HEK293T (cell line): ENCODE measurements around the gene TASOR.
"Not testable (repeated sequence)": the region's sequence is repeated elsewhere in the genome, so short reads cannot be mapped to it uniquely, and the experiment has no call there.

Experiments
- CTCF ChIA-PET: fragments of 350-600 bp; formaldehyde crosslinking; extraction: SDS; loops from one replicate; lab custom pipeline; 2021; ENCODE audit warnings: antibody characterized with exemption, inconsistent platforms; lab: Yijun Ruan, JAX
- POLR2A ChIA-PET: fragments of 350-600 bp; formaldehyde crosslinking; extraction: SDS; loops from one replicate; lab custom pipeline; 2020; ENCODE audit warnings: antibody characterized with exemption, inconsistent platforms; lab: Yijun Ruan, JAX
- DNase-seq: peaks from one replicate; pipeline ENCODE4 v3.0.0; 2012; ENCODE audit warnings: mixed read lengths; ENCODE audit errors: extremely low spot score
- ARNT ChIP-seq: fragments of 450-650 bp; IDR thresholded peaks from 2 replicates; pipeline ENCODE4 v1.6.1; 2017; ENCODE audit warnings: mild to moderate bottlenecking
- BHLHE40 ChIP-seq: fragments of 450-650 bp; IDR thresholded peaks from 2 replicates; pipeline ENCODE4 v1.6.1; 2016; ENCODE audit warnings: mild to moderate bottlenecking, moderate library complexity, borderline replicate concordance
- CTBP1 ChIP-seq: fragments of 450-650 bp; IDR thresholded peaks from 2 replicates; pipeline ENCODE4 v1.6.1; 2016; ENCODE audit warnings: borderline replicate concordance
- ELF4 ChIP-seq: fragments of 450-650 bp; IDR thresholded peaks from 2 replicates; pipeline ENCODE4 v1.6.1; 2017; ENCODE audit warnings: antibody characterized with exemption
- FOXA1 ChIP-seq: fragments of 450-650 bp; IDR thresholded peaks from 2 replicates; pipeline ENCODE4 v1.6.1; 2016; ENCODE audit warnings: mild to moderate bottlenecking
- FOXK2 ChIP-seq: fragments of 450-650 bp; IDR thresholded peaks from 2 replicates; pipeline ENCODE4 v1.6.1; 2016; ENCODE audit warnings: mild to moderate bottlenecking
- FOXM1 ChIP-seq: fragments of 450-650 bp; IDR thresholded peaks from 2 replicates; pipeline ENCODE4 v1.6.1; 2017; ENCODE audit warnings: mild to moderate bottlenecking, borderline replicate concordance
- HDGF ChIP-seq: fragments of 450-650 bp; IDR thresholded peaks from 2 replicates; pipeline ENCODE4 v1.6.1; 2017; ENCODE audit warnings: antibody characterized with exemption, borderline replicate concordance
- L3MBTL2 ChIP-seq: fragments of 450-650 bp; conservative IDR thresholded peaks from 2 replicates; pipeline ENCODE4 v1.6.1; 2016; ENCODE audit warnings: mild to moderate bottlenecking
- LEF1 ChIP-seq: fragments of 450-650 bp; IDR thresholded peaks from 2 replicates; pipeline ENCODE4 v1.6.1; 2017; ENCODE audit warnings: mild to moderate bottlenecking, borderline replicate concordance
- NFRKB ChIP-seq: fragments of 450-650 bp; IDR thresholded peaks from 2 replicates; pipeline ENCODE4 v1.6.1; 2016; ENCODE audit warnings: mild to moderate bottlenecking, moderate library complexity
- SP1 ChIP-seq: fragments of 450-650 bp; IDR thresholded peaks from 2 replicates; pipeline ENCODE4 v1.6.1; 2017
- SUZ12 ChIP-seq: fragments of 450-650 bp; IDR thresholded peaks from 2 replicates; pipeline ENCODE4 v1.6.1; 2016; ENCODE audit warnings: mild to moderate bottlenecking
- TARDBP ChIP-seq: fragments of 450-650 bp; IDR thresholded peaks from 2 replicates; pipeline ENCODE4 v1.6.1; 2016
- ZNF384 ChIP-seq: fragments of 450-650 bp; IDR thresholded peaks from 2 replicates; pipeline ENCODE4 v1.6.1; 2016
- TF ChIP-seq, protein P1 (sequence below): fragments of 450-650 bp; IDR thresholded peaks from 2 replicates; pipeline ENCODE4 v1.6.1; 2016

TASOR gene

GRCh38 chr3:56683122-56683817 is at the start of gene TASOR:
TSS of gene TASOR (minus strand) at chr3:56683265. CDS start at chr3:56683006, 259 bp downstream.
- ChIA-PET POLR2A (interaction anchor here (0.7 to 1.6 kb wide), 9 partner anchors 9 to 306 kb away, joined by 3 to 9 read pairs (median 3); partner anchors contain the start of gene ARHGEF3), CTCF (no interaction called here)
- TF ChIP-seq ELF4 (peak; percentile 67), BHLHE40 (no peak), TARDBP (no peak), ARNT (no peak), FOXK2 (no peak), LEF1 (no peak), HDGF (no peak), FOXM1 (no peak), NFRKB (no peak), SP1 (0 out of 2 replicates have a peak, but pooled peaks have one; percentile 32), SUZ12 (no peak), ZNF384 (no peak), CTBP1 (no peak), FOXA1 (no peak), L3MBTL2 (peak; percentile 100)
- TF ChIP-seq, protein P1, sequence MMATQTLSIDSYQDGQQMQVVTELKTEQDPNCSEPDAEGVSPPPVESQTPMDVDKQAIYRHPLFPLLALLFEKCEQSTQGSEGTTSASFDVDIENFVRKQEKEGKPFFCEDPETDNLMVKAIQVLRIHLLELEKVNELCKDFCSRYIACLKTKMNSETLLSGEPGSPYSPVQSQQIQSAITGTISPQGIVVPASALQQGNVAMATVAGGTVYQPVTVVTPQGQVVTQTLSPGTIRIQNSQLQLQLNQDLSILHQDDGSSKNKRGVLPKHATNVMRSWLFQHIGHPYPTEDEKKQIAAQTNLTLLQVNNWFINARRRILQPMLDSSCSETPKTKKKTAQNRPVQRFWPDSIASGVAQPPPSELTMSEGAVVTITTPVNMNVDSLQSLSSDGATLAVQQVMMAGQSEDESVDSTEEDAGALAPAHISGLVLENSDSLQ = peak; percentile 93
- peak; percentile 87 for DNase-seq

GRCh38 chr3:56732109-56732508 is 49.0 kb upstream of the TASOR start:
- no peak for DNase-seq
- TF ChIP-seq LEF1 = no peak
- no peak for TF ChIP-seq CTBP1
- no peak for TF ChIP-seq ARNT
- no peak for TF ChIP-seq HDGF
- TF ChIP-seq L3MBTL2 = no peak
- TF ChIP-seq NFRKB = no peak
- TF ChIP-seq TARDBP = no peak
- TF ChIP-seq SUZ12 = no peak
- no peak for TF ChIP-seq FOXM1
- CTCF ChIA-PET = no interaction called here
- POLR2A ChIA-PET = no interaction called here

GRCh38 chr3:56725175-56725574 is 42.1 kb upstream of the TASOR start:
- DNase-seq = no peak
- ChIA-PET CTCF (no interaction called here), POLR2A (no interaction called here)
- TF ChIP-seq FOXK2 (no peak), FOXM1 (no peak), FOXA1 (no peak), HDGF (no peak), CTBP1 (no peak), LEF1 (no peak), ZNF384 (no peak), SUZ12 (no peak), L3MBTL2 (no peak), TARDBP (no peak), SP1 (no peak)
- TF ChIP-seq, protein P1 = no peak

DNA sequence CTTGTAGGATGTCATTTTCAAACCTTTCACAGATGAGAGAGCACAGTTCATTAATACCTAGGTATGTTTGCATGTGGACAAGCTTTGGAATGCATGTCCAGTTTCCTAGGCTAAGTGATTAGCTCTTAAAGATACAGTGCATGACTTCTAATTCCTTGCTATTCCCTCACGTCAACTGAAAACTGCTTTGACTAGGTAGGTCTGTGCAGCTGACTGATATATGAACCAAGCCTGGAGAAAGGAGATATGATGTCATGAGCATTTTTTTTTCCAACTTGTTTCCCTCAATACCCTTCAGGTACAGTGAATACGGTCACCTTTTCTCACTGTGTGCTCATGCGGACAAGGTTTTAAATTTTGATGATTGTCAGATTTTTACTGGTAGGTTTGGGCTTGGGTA is 41.6 kb upstream of the TASOR start:
- ChIA-PET POLR2A (no interaction called here), CTCF (no interaction called here)
- DNase-seq = no peak
- TF ChIP-seq LEF1 = no peak
- TF ChIP-seq FOXK2 = no peak
- no peak for TF ChIP-seq SUZ12
- no peak for TF ChIP-seq ELF4
- TF ChIP-seq ZNF384 = no peak
- no peak for TF ChIP-seq TARDBP
- TF ChIP-seq FOXM1 = no peak

GRCh38 chr3:56720849-56721248 is 37.8 kb upstream of the TASOR start:
- TF ChIP-seq CTBP1 = no peak
- TF ChIP-seq LEF1 = no peak
- no peak for TF ChIP-seq L3MBTL2
- TF ChIP-seq, protein P1 = no peak
- CTCF ChIA-PET = no interaction called here
- POLR2A ChIA-PET = no interaction called here
- DNase-seq = no peak

- POLR2A ChIA-PET, DNase-seq, CTCF ChIA-PET: not testable (repeated sequence)
These were observed 35.7 kb upstream of the TASOR start for GRCh38 chr3:56718809-56719208.

GRCh38 chr3:56711344-56711743 is 28.3 kb upstream of the TASOR start:
- CTCF ChIA-PET = interaction anchor here (1.3 kb wide), 1 partner anchor 278 kb away, joined by 3 read pairs; no protein-coding TSS in a partner anchor
- TF ChIP-seq FOXK2 (no peak), NFRKB (no peak), SP1 (no peak), LEF1 (no peak), TARDBP (no peak), ELF4 (no peak), SUZ12 (no peak), ZNF384 (no peak), FOXA1 (no peak), FOXM1 (no peak), CTBP1 (no peak), HDGF (no peak), BHLHE40 (no peak), ARNT (no peak), L3MBTL2 (no peak)
- TF ChIP-seq, protein P1 = no peak
- DNase-seq = no peak
- POLR2A ChIA-PET = no interaction called here
